Hepatocyte (in vitro differentiated cells): ENCODE data around the gene PTPRE.

ENCODE experiments used
- CTCF ChIP-seq: fragments of 200-600 bp; sonication (generic); IDR thresholded peaks from 2 replicates; pipeline ENCODE4 v1.5.1; 2016; ENCODE audit warnings: antibody characterized with exemption, mild to moderate bottlenecking; ENCODE audit not compliant: poor library complexity
- EZH2 ChIP-seq: fragments of 200-600 bp; sonication (generic); IDR thresholded peaks from 2 replicates; pipeline ENCODE4 v1.6.1; 2016; ENCODE audit warnings: antibody characterized with exemption, mild to moderate bottlenecking, borderline replicate concordance

GRCh38 chr10:127999297-128000129 is 92.6 kb downstream of the PTPRE start:
- TF ChIP-seq CTCF = no peak
- TF ChIP-seq EZH2 = no peak
